ENCODE results near the gene PIP5K1A. TPM values are rescaled to one million over a fixed set of nuclear protein-coding genes. Genes with fewer than 3 reads are reported as not detected.

PIP5K1A gene
- total RNA-seq, 1 donor from 2014 or later: 95.5 TPM

GRCh38 chr1:151281969-151282882 lies 83.9 kb downstream of the PIP5K1A start, which contains the start of gene ZNF687:
ZNF687 (plus strand) TSS chr1:151282299; CDS start chr1:151286292, 3,993 bp downstream.
- Mint-ChIP-seq H3K4me3 (ENCODE audit: low read depth) (peak within 1 kb of the TSS; percentile 99), H3K4me1 (ENCODE audit: low read depth) (peaks cover 16% of the 10 kb centered on the region), H3K27me3 (peaks cover 6% of the 10 kb centered on the region), H3K27ac (peak within 1 kb of the TSS; percentile 100), H3K36me3 (ENCODE audit: insufficient read depth) (peaks cover 5% of the 10 kb centered on the region), H3K9me3 (ENCODE audit: low read depth) (no peaks in the 10 kb centered on the region)
- peak; percentile 98 for DNase-seq (ENCODE audit: low spot score, unreplicated experiment)
- TF ChIP-seq CTCF (IDR thresholded peaks at IDR 0.05; ENCODE audit: unreplicated experiment): no peak

- H3K9me3 Mint-ChIP-seq (ENCODE audit: low read depth): no peaks in the 10 kb centered on the region
- no peaks in the 10 kb centered on the region for H3K27me3 Mint-ChIP-seq
- H3K4me1 Mint-ChIP-seq (ENCODE audit: low read depth): peaks cover 16% of the 10 kb centered on the region
- peak overlapping the region; percentile 99 for H3K4me3 Mint-ChIP-seq (ENCODE audit: low read depth)
- TF ChIP-seq CTCF (IDR thresholded peaks at IDR 0.05; ENCODE audit: unreplicated experiment): no peak
- peaks cover 5% of the 10 kb centered on the region for H3K36me3 Mint-ChIP-seq (ENCODE audit: insufficient read depth)
- peak; percentile 32 for DNase-seq (ENCODE audit: low spot score, unreplicated experiment)
- peak overlapping the region; percentile 97 for H3K27ac Mint-ChIP-seq
Measured at GRCh38 chr1:151282883-151283725, 84.8 kb downstream of the PIP5K1A start.

- peaks cover 16% of the 10 kb centered on the region for H3K4me1 Mint-ChIP-seq (ENCODE audit: low read depth)
- H3K36me3 Mint-ChIP-seq (ENCODE audit: insufficient read depth): peaks cover 7% of the 10 kb centered on the region
- peak overlapping the region; percentile 99 for H3K4me3 Mint-ChIP-seq (ENCODE audit: low read depth)
- TF ChIP-seq CTCF (IDR thresholded peaks at IDR 0.05; ENCODE audit: unreplicated experiment): no peak
- H3K27ac Mint-ChIP-seq: peak overlapping the region; percentile 97
- no peaks in the 10 kb centered on the region for H3K9me3 Mint-ChIP-seq (ENCODE audit: low read depth)
- DNase-seq (ENCODE audit: low spot score, unreplicated experiment): no peak
- H3K27me3 Mint-ChIP-seq: no peaks in the 10 kb centered on the region
Measured at GRCh38 chr1:151284013-151284577, 85.7 kb downstream of the PIP5K1A start.

DNA sequence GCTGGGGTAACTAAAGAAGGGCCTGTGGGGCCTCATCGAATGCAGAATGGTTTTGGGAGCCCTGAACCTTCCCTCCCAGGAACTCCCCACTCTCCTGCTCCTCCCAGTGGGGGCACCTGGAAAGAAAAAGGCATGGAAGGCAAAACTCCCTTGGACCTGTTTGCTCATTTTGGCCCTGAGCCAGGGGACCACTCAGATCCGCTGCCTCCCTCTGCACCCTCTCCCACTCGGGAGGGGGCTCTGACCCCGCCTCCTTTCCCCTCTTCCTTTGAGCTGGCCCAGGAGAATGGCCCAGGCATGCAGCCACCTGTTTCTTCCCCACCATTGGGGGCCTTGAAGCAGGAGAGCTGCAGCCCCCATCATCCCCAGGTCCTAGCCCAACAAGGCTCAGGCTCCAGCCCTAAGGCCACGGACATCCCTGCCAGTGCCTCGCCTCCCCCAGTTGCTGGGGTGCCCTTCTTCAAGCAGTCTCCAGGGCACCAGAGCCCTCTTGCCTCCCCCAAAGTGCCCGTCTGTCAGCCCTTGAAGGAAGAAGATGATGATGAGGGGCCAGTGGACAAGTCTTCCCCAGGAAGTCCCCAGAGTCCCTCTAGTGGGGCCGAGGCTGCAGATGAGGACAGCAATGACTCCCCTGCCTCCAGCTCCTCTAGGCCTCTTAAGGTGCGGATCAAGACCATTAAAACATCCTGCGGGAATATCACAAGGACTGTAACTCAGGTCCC lies 88.4 kb downstream of the PIP5K1A start:
- Mint-ChIP-seq H3K9me3 (ENCODE audit: low read depth) (no peaks in the 10 kb centered on the region), H3K27ac (no peak overlapping the region), H3K27me3 (no peaks in the 10 kb centered on the region), H3K36me3 (ENCODE audit: insufficient read depth) (peaks cover 13% of the 10 kb centered on the region), H3K4me3 (ENCODE audit: low read depth) (no peak overlapping the region), H3K4me1 (ENCODE audit: low read depth) (peaks cover 16% of the 10 kb centered on the region)
- no peak for TF ChIP-seq CTCF (IDR thresholded peaks at IDR 0.05; ENCODE audit: unreplicated experiment)
- no peak for DNase-seq (ENCODE audit: low spot score, unreplicated experiment)
